Upper lobe of right lung (tissue), 1 donor: Measurements from ENCODE around the gene IFI16. TPM values are rescaled to one million over a fixed set of nuclear protein-coding genes. Genes with fewer than 3 reads are reported as not detected.

Experiments
- ATAC-seq: fragments of 200-7000 bp; cut with Tn5 transposase; one replicate; pipeline ENCODE4 v1.9.1; 2020; ENCODE audit warnings: mild to moderate bottlenecking, moderate library complexity
- DNase-seq: peaks from one replicate; pipeline ENCODE4 v3.0.0-alpha.2; 2020
- H3K27ac ChIP-seq: fragments of 200-600 bp; one replicate; pipeline ENCODE4 v1.8.0; 2022
- H3K27me3 ChIP-seq: fragments of 200-600 bp; one replicate; pipeline ENCODE4 v1.8.0; 2022; ENCODE audit warnings: mild to moderate bottlenecking
- H3K36me3 ChIP-seq: fragments of 200-600 bp; one replicate; pipeline ENCODE4 v1.8.0; 2022
- H3K4me1 ChIP-seq: fragments of 200-600 bp; one replicate; pipeline ENCODE4 v1.8.0; 2022
- H3K4me3 ChIP-seq: fragments of 200-600 bp; one replicate; pipeline ENCODE4 v1.8.0; 2022; ENCODE audit warnings: mild to moderate bottlenecking
- H3K9me3 ChIP-seq: fragments of 200-600 bp; one replicate; pipeline ENCODE4 v1.8.0; 2022
- intact Hi-C: fragments of 100-400 bp; cut with DNase I; formaldehyde crosslinking; loops from one replicate; pipeline ENCODE4 v1.11.0; 2022
- total RNA-seq: library from RNA; stranded (reverse); fragmentation: NEBNext Ultra II Directional; extraction: Animal tissue kit (Norgen Biotek cat#: 25700); gene quantifications from one replicate; pipeline ENCODE4 v1.2.1, GENCODE V29; 2021
- TF ChIP-seq, protein P1 (sequence below): fragments of 200-600 bp; IDR thresholded peaks from one replicate; pipeline ENCODE4 v1.8.0; 2022; ENCODE audit warnings: antibody characterized with exemption
- donor health status: DM: no; HTN: yes; CAD: no; lungs with severe emphysema.

IFI16 gene
- total RNA-seq, 1 donor from 2014 or later: 98.0 TPM

- Histone ChIP-seq H3K9me3 (no peaks in the 10 kb centered on the region), H3K27ac (no peak overlapping the region), H3K36me3 (no peaks in the 10 kb centered on the region), H3K4me1 (no peaks in the 10 kb centered on the region), H3K4me3 (no peak overlapping the region), H3K27me3 (no peaks in the 10 kb centered on the region)
- TF ChIP-seq, protein P1, sequence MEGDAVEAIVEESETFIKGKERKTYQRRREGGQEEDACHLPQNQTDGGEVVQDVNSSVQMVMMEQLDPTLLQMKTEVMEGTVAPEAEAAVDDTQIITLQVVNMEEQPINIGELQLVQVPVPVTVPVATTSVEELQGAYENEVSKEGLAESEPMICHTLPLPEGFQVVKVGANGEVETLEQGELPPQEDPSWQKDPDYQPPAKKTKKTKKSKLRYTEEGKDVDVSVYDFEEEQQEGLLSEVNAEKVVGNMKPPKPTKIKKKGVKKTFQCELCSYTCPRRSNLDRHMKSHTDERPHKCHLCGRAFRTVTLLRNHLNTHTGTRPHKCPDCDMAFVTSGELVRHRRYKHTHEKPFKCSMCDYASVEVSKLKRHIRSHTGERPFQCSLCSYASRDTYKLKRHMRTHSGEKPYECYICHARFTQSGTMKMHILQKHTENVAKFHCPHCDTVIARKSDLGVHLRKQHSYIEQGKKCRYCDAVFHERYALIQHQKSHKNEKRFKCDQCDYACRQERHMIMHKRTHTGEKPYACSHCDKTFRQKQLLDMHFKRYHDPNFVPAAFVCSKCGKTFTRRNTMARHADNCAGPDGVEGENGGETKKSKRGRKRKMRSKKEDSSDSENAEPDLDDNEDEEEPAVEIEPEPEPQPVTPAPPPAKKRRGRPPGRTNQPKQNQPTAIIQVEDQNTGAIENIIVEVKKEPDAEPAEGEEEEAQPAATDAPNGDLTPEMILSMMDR: no peak
- no peak for DNase-seq
- ATAC-seq: no peak
- intact Hi-C loops: no loop called here
These were observed 80.8 kb downstream of the IFI16 start for GRCh38 chr1:159090286-159091179.

GRCh38 chr1:159091180-159091560 is 81.5 kb downstream of the IFI16 start:
- Histone ChIP-seq H3K4me3 (no peak overlapping the region), H3K4me1 (no peaks in the 10 kb centered on the region), H3K9me3 (no peaks in the 10 kb centered on the region), H3K36me3 (no peaks in the 10 kb centered on the region), H3K27ac (no peak overlapping the region), H3K27me3 (no peaks in the 10 kb centered on the region)
- DNase-seq (no peak), ATAC-seq (no peak)
- TF ChIP-seq, protein P1: no peak
- intact Hi-C loops: no loop called here

GRCh38 chr1:159091607-159092031 is 81.9 kb downstream of the IFI16 start:
- intact Hi-C loops: no loop called here
- no peak overlapping the region for H3K27ac ChIP-seq
- peak; percentile 50 for ATAC-seq
- no peaks in the 10 kb centered on the region for H3K27me3 ChIP-seq
- no peak overlapping the region for H3K4me3 ChIP-seq
- H3K9me3 ChIP-seq: no peaks in the 10 kb centered on the region
- H3K36me3 ChIP-seq: no peaks in the 10 kb centered on the region
- DNase-seq: no peak
- H3K4me1 ChIP-seq: no peaks in the 10 kb centered on the region
- TF ChIP-seq, protein P1: no peak

DNA sequence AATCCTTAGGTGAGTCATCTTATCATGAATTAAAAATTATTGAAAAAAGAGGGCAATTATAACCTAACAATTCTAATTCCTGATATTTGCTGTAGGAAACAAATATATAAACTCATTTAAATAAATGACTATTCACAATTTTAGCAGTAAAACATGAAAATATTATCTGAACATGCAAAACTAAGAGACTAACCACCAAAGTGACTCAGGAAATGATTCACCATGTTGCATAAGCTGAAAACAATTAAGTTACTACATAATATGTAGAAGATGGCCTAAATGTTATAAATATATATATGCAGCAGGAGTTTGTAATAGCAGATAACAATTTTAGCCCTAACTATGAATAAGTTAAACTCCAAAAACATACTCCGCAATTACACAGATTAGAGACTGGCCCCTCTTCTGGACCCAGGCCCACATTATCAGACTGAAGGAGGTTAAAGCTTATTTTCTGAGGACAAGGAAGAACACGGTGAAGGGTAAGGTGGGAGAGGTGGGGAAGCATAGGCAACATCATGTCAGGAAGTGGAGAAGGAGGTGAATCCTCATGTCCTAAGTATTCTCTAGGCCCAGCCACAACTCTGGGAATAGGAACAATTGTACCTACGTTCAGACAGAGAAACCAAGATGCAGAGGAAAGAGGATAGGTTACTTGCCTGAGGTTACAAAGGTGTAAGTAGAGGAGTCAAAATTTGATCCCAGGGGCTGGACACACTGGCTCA is 82.5 kb downstream of the IFI16 start:
- no peak overlapping the region for H3K27ac ChIP-seq

DNA sequence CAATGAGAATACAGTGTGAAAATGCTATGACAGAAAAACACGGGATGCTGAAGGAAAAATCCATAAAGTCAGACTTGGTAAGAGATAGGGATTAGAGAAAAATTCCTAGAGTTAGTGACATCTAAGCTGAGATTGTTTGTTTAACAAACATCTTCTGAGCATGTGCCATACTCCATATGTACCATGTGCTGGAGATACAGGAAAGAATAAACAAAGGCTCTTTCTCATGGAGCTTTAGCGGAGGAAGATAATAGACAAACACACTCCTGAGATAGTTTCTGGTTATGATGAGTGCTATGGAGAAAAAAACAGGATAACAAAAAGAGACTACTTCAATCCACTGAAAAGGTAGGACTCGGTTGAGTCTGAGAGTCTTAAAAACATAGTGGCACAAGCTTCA is 88.9 kb downstream of the IFI16 start:
- DNase-seq: no peak

More for the DNA sequence above, 82.5 kb downstream of the IFI16 start:
- intact Hi-C loops: no loop called here
- no peaks in the 10 kb centered on the region for H3K4me1 ChIP-seq
- DNase-seq (no peak), ATAC-seq (no peak)
- H3K4me3 ChIP-seq: no peak overlapping the region
- H3K36me3 ChIP-seq: no peaks in the 10 kb centered on the region
- TF ChIP-seq, protein P1: no peak
- no peaks in the 10 kb centered on the region for H3K27me3 ChIP-seq
- H3K9me3 ChIP-seq: no peaks in the 10 kb centered on the region

More for the DNA sequence above, 88.9 kb downstream of the IFI16 start:
- no peak overlapping the region for H3K4me3 ChIP-seq
- H3K36me3 ChIP-seq: no peaks in the 10 kb centered on the region
- no peak for ATAC-seq
- no peak overlapping the region for H3K27ac ChIP-seq
- intact Hi-C loops: no loop called here
- TF ChIP-seq, protein P1: no peak
- H3K9me3 ChIP-seq: no peaks in the 10 kb centered on the region
- no peaks in the 10 kb centered on the region for H3K27me3 ChIP-seq
- H3K4me1 ChIP-seq: no peaks in the 10 kb centered on the region
